Liver (tissue), 3 donors: ENCODE results near the gene FGF11.

ENCODE experiments used
- ATF3 ChIP-seq: IDR thresholded peaks from 2 replicates; pipeline ENCODE4 v1.6.1; 2016; ENCODE audit warnings: antibody characterized with exemption
- CTCF ChIP-seq: fragments of 150-350 bp; IDR thresholded peaks from 2 replicates; pipeline ENCODE4 v1.5.1; 2017; ENCODE audit warnings: improper control_type of control experiment, low read depth, low read length; ENCODE audit not compliant: missing input control
- EGR1 ChIP-seq, 2 donors: IDR thresholded peaks; 2 replicates each; pipeline ENCODE4 v1.6.1; 2016 to 2018; ENCODE audit warnings: antibody characterized with exemption in 2 of 2, low read depth in 2 of 2
- GABPA ChIP-seq, 2 donors: IDR thresholded peaks in 1 of 2; conservative IDR thresholded peaks in 1 of 2; 2 replicates each; pipeline ENCODE4 v1.6.1; 2016; ENCODE audit warnings: antibody characterized with exemption in 2 of 2, mild to moderate bottlenecking in 1 of 2, moderate library complexity in 1 of 2
- HNF4A ChIP-seq, 2 donors: conservative IDR thresholded peaks; 2 replicates each; pipeline ENCODE4 v1.6.1; 2016; ENCODE audit warnings: antibody characterized with exemption in 2 of 2, mild to moderate bottlenecking in 2 of 2
- HNF4G ChIP-seq: IDR thresholded peaks from 2 replicates; pipeline ENCODE4 v1.6.1; 2016; ENCODE audit warnings: antibody characterized with exemption
- MAX ChIP-seq: IDR thresholded peaks from 2 replicates; pipeline ENCODE4 v1.6.1; 2016; ENCODE audit warnings: antibody characterized with exemption
- RAD21 ChIP-seq, 2 donors: IDR thresholded peaks; 2 replicates each; pipeline ENCODE4 v1.6.1; 2016; ENCODE audit warnings: antibody characterized with exemption in 2 of 2, mild to moderate bottlenecking in 2 of 2
- REST ChIP-seq: IDR thresholded peaks from 2 replicates; pipeline ENCODE4 v1.6.1; 2016; ENCODE audit warnings: antibody characterized with exemption, mild to moderate bottlenecking
- SP1 ChIP-seq: IDR thresholded peaks from 2 replicates; pipeline ENCODE4 v1.6.1; 2018; ENCODE audit warnings: antibody characterized with exemption, mild to moderate bottlenecking
- TAF1 ChIP-seq: conservative IDR thresholded peaks from 2 replicates; pipeline ENCODE4 v1.6.1; 2016; ENCODE audit warnings: antibody characterized with exemption, mild to moderate bottlenecking
- YY1 ChIP-seq: IDR thresholded peaks from 2 replicates; pipeline ENCODE4 v1.6.1; 2016; ENCODE audit warnings: antibody characterized with exemption, mild to moderate bottlenecking
- donor health status: healthy.
- donor health status: healthy.

- TF ChIP-seq GABPA (IDR thresholded peaks at IDR 0.05 in 1 of 2, conservative IDR thresholded peaks at IDR 0.05 in 1 of 2) = no peak
- TF ChIP-seq CTCF = no peak
- TF ChIP-seq RAD21 (IDR thresholded peaks at IDR 0.05) = no peak
- no peak for TF ChIP-seq REST
- TF ChIP-seq HNF4A (conservative IDR thresholded peaks at IDR 0.05) = no peak
- no peak for TF ChIP-seq ATF3
- TF ChIP-seq TAF1 = no peak
- no peak for TF ChIP-seq HNF4G
- no peak for TF ChIP-seq EGR1 (IDR thresholded peaks at IDR 0.05; ENCODE audit: low read depth in 2 of 2)
- TF ChIP-seq SP1 = no peak
- TF ChIP-seq MAX = no peak
- no peak for TF ChIP-seq YY1
Observed at GRCh38 chr17:7426896-7427489, 12.3 kb upstream of the FGF11 start.
